ENCODE data around the gene NAPA.
A peak's percentile ranks its signal among the peaks of the same experiment; 100 is the strongest.

Gene NAPA

DNA sequence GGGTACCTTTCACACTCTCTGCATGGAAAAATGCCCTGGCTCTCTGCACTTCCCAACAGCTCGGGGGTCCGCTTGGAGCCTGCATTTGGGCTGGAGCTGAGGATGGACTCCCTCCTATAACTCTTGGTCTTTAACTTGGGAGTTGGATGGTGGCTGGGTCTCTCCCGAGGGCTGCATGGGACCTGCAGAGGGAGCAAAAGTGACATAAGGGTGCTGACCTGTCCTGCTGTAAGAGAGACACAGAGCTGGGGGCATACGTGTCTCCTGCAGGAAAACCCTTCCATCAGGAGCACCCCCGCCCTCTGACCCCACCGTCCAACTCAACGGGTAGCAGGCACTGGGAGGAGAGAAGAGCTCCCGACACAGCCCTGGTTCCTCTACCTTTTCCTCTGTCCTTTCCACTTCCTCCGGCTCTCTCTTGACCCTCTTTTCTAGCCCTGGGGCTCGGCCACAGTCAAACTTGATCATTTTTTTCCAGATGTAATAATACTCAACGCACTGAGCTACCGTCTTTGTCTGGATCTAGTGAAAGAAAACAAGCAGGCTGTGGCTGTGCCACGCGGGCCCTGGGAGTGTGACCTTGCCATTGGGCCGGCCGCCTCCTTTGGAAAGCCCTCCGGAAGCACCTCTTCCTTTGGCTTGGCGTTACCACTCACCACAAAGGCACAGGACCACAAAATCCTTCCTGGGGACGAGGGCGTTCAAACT is 6.8 kb upstream of the NAPA start:
- DNase-seq, result no peak

DNA sequence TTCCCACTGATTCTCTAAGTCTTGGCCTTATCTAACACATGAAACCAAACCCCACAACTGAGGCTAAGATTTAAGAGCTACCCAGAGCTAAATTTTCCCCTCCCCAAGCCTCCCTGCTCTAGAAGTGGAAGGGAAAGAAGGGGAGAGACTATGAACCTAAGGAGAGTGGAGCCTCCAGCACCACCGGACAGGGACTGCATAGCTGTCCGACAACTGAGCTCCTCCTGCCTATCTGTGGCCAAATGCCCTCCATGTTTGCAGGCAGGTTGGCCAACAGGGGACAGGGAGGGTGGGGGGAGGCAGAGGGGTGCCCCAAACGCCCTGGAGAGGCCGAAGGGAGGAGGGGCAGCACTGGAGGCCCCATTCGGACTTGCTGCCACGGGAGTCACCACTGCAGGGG is 6.0 kb upstream of the NAPA start:
- DNase-seq, result no peak

DNA sequence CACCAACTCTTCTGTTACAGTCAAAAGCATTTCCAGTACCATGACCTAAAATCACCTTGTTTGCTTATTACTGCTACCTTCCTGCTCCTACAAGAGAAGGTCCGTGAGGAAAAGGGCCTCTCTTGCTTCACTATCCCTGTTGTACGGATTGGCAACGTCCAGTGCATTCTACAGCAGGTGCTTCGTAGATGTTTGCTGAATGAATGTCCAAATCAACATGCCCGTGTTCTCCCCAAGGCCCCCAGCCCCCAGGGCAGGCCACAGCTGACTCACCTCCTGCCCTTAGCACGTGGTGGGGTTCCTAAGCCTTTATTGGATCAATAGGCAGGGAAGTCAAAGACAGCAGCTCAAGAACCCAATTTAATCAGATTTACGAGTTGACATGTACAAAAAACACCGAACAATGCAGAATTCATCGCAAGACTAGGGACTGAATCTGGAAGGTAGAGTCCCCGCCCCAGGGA is 5.5 kb upstream of the NAPA start:
- DNase-seq, result no peak

DNA sequence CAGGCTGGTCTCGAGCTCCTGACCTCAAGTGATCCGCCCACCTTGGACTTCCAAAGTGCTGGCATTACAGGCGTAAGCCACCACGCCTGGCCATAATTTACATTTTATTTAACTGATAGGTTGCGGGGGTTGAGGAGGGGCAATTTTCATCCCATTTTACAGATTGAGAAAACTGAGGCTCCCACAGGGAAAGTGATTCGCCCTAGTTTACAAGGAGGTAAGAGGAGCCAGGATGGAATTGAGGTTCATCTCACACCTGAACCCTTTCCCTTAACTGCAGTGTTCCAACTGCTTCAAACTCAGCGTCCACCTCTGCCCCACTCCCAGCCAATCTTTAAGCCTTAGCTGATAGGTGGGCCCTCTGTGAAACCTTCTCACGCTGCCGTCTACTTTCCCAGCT is 4.0 kb upstream of the NAPA start:
- no peak for DNase-seq

DNA sequence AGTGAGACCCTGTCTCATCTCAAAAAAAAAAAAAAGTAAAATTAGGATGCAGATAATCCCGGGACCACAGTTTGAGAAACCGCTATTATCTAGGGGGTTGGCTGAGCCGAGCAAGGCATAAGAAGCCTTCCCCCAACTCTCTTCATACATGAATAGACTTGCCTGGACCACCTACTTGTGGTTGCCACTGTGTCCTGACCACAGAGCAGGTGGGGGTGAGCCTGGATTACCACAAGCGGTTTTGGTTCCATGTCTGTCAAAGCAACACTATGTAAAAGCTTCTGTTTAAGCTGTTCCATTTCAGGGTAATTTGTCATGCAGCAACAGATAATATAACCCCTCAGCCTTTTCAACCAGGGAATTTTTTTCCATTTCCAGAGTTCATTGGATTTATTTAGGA is 3.3 kb upstream of the NAPA start:
- peak; percentile 54 for DNase-seq

DNA sequence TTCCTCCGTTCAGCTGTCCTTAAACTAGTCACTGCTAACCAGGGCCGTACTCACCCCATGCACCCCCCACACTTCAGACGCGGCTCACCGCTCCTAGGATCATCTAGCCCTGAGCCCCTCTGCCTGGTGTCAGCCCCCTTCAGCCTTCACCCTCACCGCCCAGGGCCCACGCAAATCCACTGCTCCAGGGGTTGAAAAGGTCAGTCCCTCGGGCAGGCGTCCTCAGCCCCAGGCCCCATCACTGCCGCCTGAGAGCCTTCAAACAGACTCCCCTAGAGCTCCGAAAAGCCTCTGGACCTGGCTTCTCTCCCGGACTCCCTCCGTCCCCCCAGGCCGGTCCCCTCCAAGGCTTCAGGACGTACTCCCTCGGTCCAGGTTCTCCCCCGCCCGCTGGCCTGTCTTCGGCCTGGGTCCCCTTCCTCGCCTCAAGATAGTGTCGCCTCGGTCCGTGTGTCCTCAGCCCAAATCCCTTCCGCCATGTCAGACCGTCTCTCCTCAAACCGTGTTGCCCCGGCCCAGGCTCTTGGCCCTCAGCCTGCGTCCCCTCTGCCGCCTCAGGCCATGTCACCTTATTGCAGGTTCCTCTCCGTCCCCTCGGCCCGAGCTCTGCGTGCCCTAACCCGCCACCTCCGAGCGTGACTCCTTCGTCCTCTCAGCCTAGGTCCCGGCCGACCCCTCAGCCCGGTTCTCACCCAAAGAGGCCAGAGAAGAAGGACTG is 553 bp downstream of the NAPA start:
- no peak for DNase-seq

DNA sequence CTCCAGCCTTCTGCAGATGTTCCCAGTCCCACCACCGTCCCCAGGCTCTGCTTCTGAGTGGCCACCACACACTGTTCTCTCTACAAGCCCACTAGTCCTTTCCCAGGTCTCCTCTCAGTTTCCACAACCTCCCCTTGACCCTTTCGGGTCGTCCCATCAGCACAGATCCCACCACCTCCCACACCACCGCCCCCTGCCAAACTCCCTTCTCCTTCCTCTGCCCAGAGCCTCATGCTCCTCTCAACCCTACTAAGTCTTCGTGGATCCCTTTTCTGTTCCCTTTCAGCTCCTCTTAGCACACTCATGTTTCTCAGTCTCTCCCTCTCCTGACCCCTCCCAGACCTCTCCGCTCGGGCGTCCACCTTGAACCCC is 1.9 kb downstream of the NAPA start:
- no peak for DNase-seq

DNA sequence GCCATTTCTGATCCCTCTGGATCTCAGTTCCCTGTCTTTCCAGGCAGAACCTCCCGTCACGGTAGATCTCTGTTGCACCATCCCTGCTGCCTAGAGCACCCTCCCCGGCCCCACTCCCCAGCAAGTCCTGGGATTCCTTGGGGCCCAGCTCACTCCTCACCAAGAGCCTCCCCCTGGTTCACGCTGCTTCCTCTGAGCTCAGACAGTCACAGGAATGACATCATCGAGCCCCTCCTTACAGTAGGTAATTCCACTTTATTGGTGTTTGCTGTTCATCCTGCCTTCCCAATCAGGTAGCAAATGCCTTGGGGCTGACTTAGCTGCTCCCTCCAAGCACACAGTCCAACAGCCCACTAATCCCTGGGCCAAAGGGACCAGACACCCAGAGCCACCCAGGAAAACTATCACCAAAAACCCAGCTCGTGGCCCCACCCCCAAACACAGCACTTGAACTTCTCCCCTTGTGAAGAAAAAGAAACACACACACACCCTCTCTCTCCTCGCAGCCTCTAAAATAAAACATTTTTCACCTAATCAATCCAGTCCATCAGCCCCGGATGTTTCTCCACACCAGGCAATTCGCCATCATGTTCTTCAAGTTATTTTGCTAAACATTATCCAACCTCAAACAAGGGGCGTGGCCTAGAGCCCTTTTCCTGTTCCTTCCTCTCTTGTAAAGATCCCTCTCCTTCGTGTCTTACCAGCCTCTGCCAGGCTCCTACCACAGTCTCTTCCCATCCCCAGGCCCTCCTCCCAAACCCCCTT is 2.5 kb downstream of the NAPA start:
- DNase-seq, result peak; percentile 74

DNA sequence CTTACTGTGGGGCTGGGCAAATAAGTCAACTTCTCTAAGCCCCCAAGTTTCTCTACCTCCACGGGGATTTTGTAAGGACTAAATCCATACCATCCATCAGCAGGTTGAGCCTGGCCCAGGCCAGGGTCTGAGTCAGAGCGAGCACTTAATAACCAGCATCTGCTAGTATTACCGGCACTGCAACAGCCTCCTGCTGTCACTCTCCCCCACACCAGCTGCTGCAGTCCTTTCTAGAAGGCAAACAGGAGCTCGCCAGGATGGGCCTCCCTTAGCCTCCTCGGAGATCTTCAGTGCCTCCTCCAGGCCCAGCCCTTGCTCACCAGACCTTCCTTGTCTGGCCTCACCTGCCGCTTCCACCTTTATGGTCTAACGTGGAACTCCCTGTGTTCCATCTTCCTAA is 3.2 kb downstream of the NAPA start:
- DNase-seq, result no peak

DNA sequence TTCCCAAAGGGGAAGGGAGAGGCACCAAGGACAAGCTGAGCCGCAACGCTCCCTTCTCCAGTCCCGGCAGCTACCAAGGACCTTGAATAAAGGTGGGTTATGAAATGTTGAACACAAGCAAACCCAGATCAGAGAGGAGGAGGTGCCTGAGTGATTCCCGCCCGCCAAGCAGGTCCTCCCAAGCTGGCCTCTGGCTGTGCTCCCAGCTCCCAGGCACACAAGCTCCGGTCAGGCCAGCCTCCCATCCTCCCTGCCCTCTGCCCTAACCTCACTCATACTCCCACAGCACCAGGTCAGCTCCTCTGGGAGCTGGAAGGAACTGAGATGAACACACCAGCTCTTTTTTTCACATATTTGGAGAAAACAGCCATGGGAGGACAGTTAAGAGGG is 3.7 kb downstream of the NAPA start:
- DNase-seq, result no peak

DNA sequence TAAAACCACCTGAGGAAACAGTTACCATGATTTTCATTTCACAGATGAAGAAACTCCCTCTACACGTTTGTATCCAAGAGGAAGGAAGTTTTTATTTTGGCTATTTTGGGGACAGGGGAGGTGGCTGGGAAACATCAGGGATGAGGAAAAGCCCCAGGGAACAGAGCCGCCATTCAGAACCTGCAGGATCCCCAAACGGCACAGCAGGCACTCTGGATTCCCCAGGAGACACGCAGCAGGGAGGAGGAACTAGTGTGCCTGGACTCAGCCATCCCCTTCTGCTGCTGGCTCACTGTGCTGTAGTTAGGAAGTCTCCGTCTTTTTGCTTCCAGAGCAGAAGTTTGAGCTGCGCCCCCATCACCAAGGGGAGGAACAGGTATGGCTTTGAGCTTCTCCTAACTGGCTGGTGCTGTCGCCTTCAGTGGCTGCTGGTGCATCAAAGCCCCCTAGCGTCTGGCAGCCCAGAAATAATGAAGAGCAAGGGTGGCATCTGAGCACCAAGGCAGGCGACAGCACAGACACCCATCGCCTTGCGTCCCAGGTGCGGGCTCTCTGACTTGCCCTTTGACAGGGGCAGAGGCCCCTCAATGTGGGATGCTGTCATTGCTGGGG is 4.2 kb downstream of the NAPA start:
- no peak for DNase-seq

DNA sequence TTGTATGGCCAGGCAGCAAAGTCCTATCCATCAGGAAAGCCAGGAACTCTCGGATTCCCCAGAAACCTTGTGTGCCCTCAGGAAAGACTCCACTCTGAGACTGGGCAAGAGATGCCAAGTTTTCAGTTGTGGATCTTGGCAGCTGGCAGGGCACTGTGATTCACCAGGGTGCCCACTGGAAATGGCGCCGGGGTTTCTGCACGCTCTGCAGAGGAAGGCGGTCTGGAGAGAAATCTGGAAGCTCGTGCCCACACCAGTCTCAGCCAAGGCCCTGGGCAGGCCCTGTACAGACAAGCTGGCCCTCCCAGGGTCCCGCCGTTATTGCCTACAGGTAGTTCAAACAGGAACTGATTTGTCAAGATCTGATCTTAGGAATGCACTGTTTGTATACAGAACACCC is 4.9 kb downstream of the NAPA start:
- DNase-seq, result no peak

DNA sequence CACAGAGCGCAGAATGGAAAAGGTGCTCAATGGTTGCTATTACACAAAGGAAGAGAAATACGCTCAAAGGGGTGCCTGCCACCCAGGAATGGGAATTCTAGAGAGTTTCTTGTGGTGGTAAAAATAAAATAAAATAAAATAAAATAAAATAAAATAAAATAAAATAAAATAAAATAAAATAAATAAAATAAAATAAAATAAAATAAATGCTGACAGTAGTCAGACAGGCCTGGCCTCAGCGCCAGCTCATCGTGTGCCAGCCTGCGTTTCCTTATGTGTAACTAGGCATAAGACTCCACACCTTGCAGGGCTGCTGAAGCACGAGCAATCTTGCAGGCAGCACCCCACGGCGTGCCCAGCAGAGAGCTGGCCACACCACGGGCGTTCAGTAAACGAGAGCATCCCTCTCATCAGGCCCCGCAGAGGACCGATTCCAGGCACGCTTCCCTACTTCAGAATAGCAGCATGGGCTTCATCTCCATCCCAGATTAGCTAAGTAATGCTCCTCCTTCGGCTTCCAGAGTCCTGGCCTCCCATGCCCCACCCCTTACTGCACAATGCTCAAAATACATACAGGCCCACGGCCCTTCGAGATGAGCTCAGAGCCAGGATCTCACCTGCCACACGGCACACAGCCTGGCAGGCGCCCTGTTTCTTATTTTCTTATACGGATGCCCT is 5.6 kb downstream of the NAPA start:
- no peak for DNase-seq

DNA sequence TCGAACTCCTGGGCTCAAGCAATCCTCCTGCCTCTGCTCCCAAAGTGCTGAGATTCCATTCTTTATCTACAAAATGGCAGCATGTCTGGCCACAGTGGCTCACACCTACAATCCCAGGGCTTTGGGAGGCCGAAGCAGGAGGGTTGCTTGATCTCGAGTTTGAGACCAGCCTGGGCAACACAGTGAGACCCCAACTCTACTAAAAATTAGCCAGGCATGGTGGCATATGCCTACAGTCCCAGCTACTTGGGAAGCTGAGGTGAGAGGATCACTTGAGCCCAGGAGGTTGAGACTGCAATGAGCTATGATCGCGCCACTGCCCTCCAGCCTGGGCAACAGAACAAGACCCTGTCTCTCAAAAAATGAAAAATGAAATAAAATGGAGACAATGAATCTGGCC is 6.1 kb downstream of the NAPA start:
- DNase-seq, result no peak

DNA sequence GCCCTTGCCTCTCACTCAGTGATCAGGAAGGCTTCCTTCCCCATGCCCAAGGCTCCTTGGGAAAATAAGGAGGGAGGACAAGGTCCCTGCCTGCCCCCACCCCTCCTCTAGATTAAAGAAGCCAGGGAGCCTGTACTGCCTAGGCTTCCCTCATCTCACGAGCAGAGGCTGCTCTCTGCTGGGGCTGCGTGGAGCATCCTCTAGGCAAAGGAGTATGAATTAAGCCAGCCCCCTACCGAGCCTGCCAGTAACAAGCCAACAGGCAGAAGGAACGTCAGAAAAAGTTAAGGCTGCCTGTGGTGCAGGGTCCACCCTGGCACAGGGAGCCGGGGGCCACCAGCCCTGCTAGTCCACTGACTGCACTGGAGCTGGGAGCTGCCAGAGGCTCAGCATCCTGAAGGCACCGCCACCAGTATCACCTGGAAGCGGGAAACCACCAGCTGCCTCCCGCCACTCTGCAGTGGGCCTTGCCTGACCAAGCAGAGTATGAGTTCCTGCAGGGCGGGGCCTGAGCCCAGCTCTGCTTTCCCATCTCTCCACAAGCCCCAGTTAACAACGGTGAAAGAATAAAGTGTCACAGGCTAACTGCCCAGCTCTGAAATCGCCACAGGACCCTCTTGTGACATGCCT is 6.8 kb downstream of the NAPA start:
- DNase-seq, result no peak

DNA sequence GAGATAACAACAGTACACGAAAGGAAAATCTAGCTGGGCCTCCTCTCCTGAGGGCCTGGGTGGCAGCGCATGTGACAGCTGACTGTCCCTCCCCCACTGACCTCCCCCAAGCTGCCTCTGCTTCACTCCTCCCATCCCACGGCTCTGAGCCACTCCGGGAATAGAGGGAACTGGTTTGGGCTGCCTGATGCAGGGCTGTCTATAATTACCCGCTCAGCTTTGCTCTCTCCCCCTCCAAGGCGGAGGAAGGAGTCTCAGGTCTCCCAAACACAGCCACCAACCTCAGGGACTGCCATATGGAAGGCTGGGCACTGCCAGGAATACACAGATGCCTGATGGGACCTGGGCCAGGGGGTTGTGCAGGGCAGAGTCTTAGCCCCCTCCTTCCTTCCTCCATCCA is 7.9 kb downstream of the NAPA start:
- no peak for DNase-seq

DNA sequence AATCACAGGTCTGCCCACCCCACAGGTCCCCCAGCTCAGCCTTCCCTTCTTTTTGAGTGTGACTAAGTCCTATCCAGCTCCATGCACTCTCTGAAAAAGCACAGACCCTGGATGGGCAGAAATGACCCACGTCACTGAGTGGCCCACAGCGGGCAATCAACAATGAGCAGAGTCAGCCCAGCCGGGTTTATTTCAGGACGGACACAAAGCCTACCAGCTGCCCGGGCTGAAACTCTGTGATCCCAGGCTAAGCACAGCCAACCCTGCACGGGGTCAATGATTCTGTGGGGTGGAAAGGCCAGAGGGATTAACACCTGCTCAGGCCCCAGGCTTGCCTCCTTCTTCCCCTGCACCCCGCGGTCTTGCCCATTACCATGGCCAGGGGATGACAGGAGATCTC is 8.4 kb downstream of the NAPA start:
- no peak for DNase-seq

DNA sequence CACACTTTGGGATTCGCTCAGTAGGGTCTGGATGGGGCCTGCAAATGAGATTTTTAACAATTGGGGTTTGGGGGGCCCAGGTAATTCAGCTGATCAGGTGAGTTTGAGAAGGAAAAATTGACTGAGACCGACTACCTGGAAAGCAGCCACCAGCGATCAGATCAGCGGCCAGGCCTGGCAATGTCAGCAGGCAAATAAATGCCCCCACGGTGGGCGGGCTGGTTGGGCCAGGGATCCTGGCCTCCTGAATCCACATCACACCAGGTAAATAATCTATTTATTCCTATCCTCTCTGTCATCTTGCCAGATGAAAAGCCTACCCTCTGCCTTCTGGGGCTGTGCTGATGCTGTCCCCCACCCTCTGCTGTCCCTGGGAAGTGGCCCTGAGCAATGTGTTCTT is 9.4 kb downstream of the NAPA start:
- DNase-seq, result no peak

DNA sequence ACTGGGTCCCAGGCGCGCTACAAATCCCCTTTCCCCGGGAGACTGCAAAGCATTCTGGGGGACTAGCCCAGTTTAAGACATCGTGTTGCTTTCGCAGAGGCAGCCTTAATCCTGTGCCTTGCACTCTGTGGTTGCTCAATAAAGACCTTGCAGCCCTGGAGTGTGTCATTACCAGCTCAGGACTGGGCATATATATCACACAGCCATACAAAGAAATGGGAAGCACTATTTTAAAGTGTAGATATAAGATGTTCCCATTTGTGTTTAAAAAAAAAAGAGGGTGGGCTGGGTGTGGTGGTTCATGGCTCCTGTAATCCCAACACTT is 11.1 kb downstream of the NAPA start:
- no peak for DNase-seq

DNA sequence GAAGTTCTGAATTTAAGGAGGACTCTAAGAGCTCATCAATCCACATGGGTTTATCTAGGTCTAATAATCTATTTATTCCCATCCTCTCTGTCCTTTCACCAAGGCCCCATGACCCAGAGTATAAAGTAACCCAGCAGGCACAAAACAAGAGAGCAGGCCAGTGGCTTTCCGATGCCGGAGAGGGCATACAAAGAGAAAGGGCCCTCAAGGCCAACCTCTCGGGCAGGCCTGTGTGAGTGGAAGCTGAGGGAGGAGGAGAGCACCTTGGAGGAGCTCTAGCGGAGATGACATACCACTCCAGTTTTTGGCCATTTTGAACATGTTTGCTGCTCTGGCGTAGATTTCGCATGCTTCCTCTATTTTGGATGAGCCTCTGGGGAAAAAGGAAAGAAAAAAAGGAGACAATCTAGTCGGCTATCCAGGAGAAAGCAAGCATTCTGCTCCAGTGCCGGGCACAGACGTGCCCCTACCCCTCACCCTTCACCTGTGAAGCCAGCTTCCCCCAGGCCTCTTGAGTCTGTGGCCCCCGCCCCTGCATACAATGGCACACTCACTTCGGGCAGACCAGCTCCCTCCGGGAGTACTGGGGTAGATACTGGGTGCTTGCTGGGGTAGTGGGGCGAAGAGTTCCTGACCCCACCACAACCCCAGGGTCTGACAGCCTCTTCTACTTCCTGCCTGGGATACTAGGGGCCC is 11.6 kb downstream of the NAPA start:
- DNase-seq, result no peak

DNA sequence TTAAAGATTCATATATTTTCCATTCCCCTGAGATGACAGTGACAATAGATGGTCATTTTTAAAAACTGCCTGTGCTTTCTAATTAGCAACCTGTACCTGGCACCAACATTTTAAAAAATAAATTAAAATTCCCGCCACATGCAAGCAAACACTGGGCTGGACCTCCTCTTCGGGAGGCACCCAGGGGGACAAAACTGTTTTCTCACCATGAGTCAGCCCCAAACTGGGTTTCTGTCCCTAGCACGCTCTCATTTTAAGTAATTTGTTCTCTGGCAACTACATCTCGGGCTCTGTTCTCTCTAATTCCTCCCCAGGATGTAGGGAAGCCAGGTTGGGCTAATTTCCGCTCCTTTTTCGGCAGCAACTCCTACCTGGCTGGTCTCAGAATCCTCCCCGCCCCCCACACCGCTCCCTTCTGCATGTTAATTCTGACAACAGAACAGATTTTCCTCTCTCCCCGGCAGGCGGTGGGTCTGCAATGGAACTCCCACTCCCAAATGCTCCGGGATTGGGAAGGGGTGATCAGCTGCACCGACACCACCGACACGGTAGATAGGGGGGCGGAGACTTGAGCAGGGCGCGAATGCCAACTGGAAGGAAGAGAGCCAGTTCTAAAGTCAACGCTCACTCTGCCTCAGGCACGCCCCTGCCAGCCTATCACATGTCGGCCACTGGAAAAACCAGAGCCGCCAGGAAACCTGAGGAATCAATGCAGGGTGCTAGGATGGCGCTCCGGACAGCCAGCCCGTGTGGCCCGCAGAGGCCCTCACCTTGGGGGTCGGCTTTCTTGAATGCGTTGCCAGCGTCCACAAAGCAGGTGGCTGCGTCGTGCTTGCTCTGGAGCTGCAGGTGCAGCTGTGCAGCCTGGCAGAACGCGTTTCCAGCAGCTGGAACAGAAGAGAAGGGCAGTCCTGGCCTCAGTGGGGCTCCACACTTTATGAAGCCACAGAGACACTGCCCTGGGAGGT is 14.7 kb downstream of the NAPA start:
- no peak for DNase-seq
